GM03348 (cell line): Measurements from ENCODE around the gene REXO1.
"Not testable (repeated sequence)": the region's sequence is repeated elsewhere in the genome, so short reads cannot be mapped to it uniquely, and the experiment has no call there.

ENCODE experiments used
- DNase-seq: peaks from one replicate; pipeline ENCODE4 v3.0.0; 2012; ENCODE audit warnings: low spot score

Gene REXO1

DNA sequence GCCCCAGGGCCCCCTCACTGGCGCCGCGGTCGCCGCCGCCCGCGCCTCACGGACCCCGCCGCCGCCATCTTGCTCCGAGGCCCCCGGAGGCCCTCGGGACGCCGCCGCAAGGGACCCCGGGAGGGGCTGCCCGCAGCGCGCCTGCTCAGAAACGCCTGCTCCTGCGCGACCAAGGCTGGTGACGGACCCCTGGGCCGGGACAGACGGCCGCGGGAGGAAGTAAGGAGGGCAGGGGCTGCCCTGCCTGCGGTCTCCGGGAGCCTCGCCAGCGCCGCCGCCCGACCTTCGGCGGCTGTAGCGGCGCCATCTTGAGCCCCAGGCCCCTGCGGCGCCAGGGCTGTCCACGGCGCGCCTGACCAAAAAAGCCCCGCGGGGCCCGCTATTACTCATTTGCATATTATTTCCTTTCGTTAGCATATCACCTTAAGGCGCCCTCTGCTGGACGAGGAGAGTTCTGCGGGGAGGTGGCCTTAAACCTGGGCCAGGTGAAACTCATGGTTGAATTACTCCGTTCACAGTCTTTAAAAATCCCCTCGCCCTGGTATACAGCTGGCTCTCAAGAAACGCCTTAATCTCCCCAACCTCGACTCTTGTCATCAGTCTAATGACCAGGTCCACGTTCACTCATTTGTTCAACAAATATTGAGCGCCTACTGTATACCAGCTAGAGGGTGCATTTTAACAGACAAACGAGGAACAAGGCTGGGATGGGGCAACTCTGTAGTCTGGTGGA, at the start of gene REXO1:
Gene REXO1, minus strand, starts transcription at position 85 of the 733 bp plus-strand sequence. CDS start 125 bp downstream, outside the sequence.
- peak; percentile 96 for DNase-seq

DNA sequence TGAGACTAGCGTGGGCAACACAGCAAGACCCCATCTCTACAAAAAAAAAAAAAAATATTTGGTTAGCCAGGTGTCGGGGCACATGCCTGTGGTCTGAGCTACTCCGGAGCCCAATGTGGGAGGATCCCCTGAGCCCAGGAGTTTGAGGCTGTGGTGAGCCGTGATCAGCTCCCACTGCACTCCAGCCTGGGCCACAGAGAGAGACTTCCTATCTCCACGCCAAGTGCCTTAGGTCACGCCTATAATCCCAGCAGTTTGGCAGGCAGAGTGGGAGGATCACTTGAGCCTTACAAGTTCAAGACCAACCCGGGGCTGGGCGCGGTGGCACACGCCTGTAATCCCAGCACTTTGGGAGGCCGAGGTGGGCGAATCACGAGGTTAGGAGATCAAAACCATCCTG, 48.2 kb upstream of the REXO1 start:
- no peak for DNase-seq

GRCh38 chr19:1893791-1894190, 45.5 kb upstream of the REXO1 start:
- no peak for DNase-seq

DNA sequence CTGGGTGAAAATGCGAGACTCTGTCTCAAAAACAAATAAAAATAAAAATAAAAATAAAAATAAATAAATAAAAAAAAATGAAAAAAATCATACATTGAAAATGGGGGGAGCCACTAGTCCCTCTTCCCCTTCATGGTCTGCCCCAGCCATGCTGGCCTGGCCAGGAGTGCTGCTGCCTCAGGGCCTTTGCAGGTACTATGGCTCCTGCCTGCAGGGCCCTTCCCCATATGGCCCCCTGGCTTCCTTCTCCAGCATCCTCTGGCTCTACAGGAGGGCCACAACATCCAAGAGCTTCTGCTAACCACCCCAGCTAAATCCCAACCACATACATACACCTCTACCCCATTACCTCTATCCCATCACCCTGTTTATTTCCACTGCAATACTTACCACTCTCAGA, 41.6 kb upstream of the REXO1 start:
- no peak for DNase-seq

GRCh38 chr19:1888385-1888784, 40.1 kb upstream of the REXO1 start:
- no peak for DNase-seq

- DNase-seq: not testable (repeated sequence)
These were observed 38.1 kb upstream of the REXO1 start for GRCh38 chr19:1886360-1886759.

GRCh38 chr19:1885398-1886119, 37.3 kb upstream of the REXO1 start, which contains the start of gene ABHD17A:
ABHD17A (minus strand) TSS chr19:1885496; CDS start chr19:1881566, 3,930 bp downstream.
- peak; percentile 96 for DNase-seq

DNA sequence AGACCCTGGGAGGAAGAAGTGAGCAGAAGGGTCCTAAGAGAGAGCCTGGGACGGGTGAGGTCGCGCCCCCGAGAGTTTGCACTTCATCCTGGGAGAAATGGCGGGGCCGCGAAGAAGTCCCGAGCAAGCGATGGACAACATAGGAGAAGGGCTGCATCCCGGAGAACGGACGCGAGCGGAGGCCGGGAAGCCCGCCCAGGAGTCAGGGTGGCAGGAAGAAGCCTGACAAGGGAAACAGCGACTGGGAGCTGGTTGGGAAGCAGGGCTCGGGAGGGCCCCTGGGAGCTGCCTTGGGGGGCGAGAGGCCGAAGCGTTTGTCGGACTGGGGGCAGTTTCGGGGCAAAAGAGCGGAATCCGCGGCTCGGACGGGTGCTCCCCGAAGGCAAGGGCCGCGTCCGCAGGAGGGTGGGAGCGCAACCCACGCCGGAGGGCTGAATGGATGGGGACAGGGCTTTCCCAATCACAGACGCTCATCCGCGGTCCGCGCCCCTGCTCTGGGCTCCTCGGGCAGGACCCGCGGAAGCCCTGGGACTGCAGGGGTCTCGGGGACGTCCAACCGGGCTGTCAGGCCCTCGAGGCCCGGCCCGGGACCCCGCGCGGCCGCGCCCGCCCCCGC, 36.5 kb upstream of the REXO1 start:
- peak; percentile 50 for DNase-seq

DNA sequence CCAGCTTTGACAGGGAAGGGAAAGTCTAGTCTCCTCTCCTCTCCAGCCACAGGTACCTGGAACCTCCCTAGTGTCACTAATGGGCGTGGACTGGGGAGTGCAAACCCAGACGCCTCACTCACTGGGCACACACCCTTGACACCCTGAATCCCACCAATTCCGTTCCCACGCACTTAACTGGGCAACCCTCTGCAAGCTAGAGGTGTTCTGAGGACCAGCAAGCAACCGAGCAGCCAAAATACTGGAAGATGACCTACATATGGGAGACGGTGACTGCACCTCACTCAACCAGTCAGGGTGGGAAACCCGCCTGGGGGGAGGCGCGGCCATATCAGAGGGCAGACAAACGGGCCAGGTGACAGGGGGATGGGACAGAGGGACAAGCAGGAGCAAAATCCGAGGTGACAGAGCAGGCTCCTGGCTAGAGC, 36.0 kb upstream of the REXO1 start:
- DNase-seq: no peak

- no peak for DNase-seq
These were observed 35.5 kb upstream of the REXO1 start for GRCh38 chr19:1883784-1884183.

- DNase-seq: no peak
These were observed 34.8 kb upstream of the REXO1 start for GRCh38 chr19:1882786-1883692.

DNA sequence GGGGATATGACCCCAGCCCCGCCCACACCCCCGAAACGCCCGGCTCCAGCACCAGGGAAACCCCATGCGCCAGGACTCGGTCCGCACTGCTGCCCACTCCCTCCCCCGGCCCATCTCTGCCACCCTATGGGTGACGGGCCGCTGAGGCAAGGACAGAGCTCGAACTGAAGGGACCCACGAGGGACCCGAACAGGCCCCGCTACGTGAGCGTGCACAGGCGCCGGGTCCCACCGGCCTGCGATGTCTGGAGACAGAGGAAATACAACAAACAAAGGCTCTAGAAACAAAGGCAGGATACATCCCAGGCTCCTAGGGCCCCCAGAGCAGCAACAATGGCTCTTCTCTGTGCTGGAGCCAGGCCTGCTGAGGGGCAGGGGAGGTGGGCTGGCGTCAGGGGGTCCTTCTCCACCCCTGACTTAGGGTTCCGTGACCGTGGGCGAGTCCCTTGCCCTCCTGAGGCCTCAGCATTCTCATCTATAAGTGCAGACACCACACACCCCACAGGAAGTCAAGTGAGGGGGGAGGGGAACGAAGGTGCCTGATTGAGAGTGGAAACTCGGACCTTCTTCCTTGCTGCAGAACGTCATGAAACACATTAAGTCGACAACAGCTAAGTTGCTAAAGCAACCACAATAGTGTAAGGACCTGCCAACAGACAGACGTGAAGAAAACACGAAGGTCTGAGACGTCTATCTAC, 34.0 kb upstream of the REXO1 start:
- DNase-seq: no peak

- DNase-seq: not testable (repeated sequence)
These were observed 33.3 kb upstream of the REXO1 start for GRCh38 chr19:1881393-1882088.

DNA sequence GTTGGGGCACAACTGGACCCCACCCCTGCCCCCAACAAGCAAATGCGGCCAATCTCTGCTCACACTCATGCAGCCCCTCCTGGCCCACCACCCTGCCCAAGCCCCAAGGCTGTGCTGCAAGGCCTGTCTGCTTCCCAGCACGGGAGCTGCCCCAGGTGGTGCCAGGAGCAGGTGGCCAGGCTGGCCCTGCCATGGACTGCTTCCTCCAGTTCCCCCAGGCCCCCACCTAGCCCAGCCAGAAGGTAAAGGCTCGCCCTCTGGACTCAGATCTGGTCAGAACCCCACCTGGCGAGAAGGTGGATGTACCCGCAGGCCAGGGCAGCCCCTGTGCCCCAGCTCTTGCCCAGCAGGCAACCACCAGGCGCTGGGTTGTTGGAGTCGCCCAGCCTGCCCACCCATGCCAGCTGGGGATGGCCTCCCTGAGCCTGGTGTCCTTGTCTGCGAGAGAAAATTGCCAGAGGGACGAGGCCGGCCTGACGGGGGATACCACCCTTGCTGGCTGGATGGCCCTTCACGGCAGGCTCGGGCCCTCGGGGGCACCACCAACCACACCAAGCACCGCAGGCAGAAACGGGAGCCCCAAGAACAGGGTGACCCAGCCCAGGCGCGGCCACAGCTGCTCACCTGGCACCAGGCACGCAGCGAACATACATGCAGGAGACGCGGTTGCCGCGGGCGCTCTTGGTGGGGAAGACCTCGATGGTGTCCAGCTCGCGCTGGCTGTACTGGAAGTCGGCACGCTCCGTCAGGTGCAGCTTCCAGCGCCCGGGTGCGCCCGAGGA, 32.5 kb upstream of the REXO1 start:
- DNase-seq: no peak

- DNase-seq: not testable (repeated sequence)
These were observed 31.7 kb upstream of the REXO1 start for GRCh38 chr19:1879982-1880381.

DNA sequence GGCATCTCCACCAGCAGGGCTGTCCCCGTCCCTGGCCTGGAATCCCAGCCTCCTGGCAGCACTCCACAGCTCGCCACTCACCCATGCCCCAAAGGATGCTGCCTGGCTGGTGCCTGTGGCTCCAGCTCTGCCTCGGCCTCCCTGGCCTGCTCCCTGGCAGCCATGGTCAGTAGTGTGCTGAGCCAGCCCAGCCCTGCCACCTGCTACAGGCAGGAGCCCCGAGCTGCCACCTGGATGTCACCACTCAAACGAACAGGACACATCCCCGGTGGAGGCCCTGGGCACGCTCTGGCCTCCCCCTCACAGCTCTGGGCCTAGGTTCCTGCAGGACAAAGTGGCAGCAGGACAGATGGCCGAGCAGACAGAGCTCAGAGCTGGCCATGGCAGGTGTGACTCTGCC, 30.3 kb upstream of the REXO1 start:
- not testable (repeated sequence) for DNase-seq

- DNase-seq: not testable (repeated sequence)
These were observed 29.0 kb upstream of the REXO1 start for GRCh38 chr19:1877280-1877660.

DNA sequence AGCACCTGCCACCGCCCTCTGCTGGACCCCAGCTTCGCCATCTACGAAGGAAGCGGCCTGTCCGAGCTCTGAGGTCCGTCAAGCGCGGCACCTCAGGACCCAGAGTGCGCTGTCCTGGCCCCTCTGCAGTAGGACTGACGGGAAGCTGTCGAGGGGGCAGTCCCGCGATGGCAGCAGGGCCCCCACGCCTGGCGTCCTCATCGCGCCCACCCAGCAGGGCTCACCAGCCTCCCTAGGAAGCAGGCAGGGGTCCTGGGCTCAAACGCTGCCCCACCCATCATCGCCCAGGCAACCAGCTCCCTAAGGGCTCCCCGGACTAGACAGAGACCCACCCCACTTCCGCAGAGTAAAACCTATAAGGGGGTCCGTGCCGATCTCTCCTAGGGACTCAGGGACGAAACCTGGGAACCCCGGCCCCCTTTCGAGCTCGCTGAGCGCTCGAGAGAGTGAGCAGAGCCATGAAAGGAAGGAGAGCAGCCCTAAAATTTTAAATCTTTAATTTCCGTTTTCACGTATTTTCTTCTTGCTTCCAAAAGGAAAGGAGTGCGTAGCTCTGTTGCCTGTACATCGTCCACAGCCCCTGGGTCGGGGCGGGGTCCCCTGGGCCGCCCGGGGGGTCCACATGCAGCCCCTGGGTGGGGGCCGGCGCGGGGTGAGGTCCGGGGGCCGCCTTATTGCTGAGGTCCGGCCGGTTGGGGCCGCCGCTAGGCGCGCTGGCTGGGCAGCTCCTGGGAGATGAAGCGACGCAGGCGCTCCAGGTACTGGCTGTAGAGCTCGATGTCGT, 28.4 kb upstream of the REXO1 start:
- not testable (repeated sequence) for DNase-seq
